Activated T-cell treated with anti-CD3 and anti-CD28 coated beads, Interleukin-2, amount 50 U/mL, for 48 hours (primary cell): Measurements from ENCODE around the gene CKS2.
A peak's percentile ranks its signal among the peaks of the same experiment; 100 is the strongest.

Experiments
- DNase-seq, 2 experiments: peaks; one replicate each; pipeline ENCODE4 v3.0.0-alpha.2; 2020

Gene CKS2

DNA sequence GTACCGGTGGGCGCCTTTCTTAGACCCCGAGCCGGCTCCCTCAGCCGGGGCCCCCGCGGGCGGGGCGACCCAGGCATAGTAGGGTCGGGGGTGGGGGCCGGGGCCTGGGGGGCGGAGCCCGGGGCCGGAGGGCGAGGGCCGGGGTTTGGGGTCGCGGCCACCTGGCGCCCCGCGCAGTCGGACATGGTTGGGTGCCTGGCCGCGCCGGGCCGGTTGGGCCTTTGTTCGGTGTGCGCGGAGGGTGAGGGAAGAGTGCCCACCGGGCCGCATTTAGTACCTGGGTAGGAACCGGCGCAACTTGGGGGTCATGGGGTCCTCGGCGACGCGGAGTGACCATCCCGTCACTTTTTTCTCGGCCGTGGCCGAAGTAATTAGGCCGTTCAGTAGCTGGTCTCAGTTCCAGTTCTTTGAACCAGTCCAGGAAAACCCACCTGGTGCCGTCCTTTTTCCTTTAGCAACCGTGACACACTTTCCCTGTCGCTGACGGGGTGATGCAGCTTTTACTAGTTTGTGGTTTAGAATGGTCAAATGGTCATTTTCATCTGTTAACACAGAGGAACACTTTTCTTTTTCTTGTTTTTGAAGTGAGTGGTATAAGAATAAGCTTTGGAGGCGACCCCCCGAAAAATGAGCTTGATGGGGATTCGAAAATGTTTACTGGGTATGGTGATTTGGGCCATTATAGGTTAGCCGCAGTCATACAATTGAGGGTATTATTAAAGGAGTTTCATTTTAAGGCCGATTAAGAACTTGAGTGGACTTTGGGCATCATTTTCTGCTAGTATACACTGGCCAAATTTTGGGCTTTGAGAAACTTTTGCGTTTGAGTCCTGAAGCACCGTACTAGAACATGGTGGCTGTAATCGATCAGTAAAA, 589 bp downstream of the CKS2 start:
- peak in 1 of 2 experiments; percentile 29 for DNase-seq

DNA sequence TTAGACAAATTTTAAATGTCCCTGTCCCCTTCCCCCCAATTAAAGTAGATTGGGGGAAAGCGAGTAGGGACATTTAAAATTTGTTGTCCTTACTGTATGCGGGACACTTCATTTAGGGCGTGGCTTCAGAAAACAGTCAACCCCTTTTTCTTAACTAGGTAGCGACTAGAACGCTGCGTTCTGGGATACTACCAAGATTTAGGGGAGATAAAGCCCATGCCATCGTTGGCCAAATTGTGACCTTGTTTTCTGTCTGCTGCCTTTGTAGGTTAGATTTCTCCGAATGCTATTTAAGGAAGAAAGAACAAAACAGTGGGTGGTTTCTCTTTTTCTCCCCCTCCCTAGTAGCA, 1.2 kb downstream of the CKS2 start:
- no peak for DNase-seq

DNA sequence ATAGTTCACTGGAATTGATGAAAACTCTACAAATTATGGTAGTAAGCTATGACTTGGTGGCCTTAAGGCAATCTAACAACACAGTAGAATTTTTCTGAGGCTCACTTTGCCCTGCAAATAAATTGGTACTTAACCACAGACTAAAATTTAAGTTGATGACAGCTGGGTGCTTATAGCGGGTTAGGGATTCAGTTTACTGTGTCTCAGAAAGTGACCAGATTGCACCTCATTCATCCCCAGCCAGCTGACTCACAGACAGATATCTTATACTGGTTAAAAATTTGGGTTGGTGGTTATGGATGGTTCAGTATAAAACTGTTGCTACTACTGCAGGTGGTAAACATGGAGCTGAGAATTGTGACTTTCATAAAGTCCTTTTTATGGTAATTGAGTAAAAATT, 2.8 kb downstream of the CKS2 start:
- no peak for DNase-seq

DNA sequence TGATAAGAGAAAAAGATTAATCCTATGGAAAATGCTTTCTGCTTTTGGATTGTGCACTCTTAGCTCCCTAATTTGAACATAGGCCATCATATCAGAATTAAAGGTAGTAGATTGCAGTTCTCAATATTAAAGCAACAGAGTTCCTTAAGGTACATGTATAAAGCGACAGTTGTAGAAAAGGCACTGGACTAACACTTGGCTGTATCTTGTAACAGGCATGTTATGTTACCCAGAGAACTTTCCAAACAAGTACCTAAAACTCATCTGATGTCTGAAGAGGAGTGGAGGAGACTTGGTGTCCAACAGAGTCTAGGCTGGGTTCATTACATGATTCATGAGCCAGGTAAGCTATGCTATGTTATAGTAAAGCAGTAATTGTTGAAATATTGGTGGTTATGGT, 4.0 kb downstream of the CKS2 start:
- no peak for DNase-seq

DNA sequence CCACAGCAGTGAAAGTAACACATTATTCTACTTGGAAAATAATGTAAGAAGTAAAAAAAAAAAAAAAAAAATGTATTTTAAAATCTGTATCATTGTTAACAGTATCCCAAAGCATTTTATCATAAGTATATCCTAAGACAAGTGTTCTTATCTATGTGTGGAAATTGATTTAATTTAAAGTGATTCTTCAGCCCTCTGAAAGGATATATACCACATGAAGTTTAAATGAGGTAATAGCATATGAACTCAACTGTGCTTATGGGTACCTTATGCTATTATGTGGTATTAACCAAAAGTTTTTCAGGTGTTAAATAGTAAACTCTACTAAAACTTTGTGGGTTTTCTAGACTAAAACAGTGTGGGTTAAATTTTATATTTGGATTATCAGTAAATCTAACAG, 4.5 kb downstream of the CKS2 start:
- DNase-seq, result no peak

DNA sequence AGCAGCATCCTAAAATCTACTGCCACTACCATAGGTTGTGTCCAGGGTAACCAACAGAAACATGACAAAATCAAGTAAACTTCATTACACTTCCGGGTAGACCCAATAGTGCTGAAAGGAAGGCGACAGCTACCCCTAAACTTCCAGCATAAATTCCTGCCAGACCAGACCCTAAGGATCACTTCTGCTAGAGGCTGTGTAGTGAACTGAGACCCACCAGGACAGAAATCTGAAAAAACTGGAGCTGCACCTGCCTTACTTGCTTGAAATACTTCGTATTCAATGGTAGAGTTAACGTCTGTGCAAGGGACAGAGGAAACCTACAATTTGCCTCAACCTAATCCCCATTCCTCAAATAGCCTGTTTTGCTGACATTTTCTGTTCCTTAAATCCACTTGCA, 6.3 kb downstream of the CKS2 start:
- DNase-seq, result peak in 1 of 2 experiments; percentile 27

DNA sequence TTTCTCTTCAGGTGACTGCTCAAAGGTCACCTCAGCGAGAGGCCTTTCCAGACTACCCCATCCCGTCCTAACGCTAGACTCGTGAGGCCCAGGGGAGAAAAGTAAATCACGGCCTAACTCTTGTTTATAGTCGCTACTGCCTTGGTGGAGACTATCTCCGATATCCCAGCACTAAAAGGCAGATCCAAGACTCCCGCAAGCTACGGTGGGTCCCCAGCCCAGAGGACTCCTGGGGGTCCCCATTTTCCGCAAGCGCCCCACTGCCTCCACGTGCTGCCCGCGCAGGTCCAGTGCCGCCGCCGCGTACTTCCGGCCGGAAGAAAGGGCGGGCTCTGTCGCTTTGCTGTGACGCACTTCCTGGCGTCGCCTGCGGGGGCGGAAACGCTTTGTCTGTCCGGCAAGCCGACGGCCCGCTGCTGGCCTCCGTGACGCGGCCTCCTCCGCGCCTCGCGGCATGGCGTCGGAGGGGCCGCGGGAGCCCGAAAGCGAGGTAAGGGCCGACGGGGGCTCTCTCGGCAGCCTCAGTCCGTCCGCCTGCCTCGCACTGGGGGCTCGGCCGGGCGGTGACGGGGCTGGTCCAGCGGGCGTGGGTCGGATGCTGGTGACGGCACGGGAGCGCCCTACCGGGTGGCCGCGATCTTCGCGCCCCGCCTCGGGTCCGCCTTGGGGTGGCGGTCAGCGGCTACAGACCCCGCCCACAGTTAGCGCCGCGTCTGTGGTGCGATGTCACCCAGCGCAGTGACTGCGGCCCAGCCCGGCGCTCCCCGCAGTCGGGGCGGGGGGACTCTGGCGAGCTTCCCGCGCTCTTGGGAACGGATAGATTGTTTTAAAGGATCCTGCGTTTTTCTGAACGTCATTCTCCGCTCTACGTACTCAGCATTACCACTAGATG, 7.4 kb downstream of the CKS2 start, which contains the start of gene SECISBP2:
SECISBP2 (plus strand) TSS at position 378 of the 892 bp plus-strand sequence; CDS start at position 455, 77 bp downstream.
- DNase-seq, result peak; percentile 97 to 98

DNA sequence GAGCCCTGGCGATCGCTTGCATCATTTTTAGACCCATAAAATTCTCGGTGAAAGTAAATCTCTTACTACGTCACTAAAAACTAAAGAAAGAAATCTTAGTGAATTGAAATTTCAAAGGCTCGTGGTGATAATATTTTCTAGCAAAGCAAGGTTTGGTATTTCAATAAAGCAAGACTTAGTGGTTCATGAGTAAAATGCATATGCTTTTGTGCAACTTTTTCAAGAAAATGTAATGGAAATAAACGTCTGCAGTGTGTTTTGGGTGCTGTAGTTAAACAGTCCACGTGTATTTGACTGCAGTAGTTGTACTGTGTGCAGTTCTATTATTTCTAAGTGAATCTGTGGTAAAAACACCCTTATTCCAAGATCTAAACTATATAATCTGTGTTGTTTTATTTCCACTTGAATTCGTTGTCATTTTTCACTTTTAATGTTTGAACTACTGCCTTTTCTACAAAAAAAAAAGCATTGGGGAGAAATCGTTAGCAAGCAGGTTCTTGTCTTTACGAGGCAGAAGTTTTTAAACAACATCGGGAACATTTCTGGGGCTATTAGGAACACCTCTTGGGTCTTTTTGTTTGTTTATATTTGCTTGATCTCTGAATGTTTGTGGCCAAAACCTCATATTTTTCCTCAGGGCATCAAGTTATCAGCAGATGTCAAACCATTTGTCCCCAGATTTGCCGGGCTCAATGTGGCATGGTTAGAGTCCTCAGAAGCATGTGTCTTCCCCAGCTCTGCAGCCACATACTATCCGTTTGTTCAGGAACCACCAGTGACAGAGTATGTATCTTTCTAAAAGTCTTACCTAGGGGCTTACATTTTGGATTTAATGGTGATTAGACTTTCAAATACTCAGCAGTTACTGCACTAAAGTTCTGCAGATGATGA, 8.3 kb downstream of the CKS2 start:
- DNase-seq, result no peak

DNA sequence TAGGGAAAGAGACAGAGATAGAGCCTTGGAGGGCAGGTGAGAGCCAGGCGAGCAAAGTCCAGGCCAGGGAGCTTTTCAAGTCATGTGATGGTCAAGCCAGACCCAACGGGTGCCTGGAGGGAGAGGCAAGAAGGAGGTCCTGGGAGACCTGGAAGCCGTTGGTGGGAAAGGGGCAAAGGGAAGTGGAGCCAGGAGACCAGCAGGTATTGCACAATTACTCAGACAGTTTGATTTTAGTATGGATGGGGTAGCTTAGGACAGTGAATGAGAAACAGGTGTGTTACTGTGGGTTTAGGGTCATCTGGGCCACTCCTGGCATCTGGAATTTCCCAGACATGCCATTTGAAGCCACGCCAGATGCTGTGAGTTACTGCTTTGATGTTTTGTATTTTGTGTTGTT, 12.4 kb downstream of the CKS2 start:
- no peak for DNase-seq

DNA sequence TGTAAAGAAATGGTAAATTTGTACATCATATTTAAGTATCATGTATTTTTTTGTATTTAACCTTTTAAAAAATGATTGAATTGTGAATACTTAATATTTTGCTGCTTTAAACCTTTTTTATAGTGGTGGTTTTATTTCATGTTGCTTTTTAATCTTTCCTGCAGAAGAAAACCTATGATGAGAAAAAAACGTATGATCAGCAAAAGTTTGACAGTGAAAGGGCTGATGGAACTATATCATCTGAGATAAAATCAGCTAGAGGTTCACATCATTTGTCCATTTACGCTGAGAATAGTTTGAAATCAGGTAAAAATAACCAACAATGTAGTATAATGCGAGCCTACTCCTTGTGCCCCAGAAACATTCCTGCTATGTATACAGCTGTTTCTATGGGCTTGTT, 14.7 kb downstream of the CKS2 start:
- no peak for DNase-seq

DNA sequence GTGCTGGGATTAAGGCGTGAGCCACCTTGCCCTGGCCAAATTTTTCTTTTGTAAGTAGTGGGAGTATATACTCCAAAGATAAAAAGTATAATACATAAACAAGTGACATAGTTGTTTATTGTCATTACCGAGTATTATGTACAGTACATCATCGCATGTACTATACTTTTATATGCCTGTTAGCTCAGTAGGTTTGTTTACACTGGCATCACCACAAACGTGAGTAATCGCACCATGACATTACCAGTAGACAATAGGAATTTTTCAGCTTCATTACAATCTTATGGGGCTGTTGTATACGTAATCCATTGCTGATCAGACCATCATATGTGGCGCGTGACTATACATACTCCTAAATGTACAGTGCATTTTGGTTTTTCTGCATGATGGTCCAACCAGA, 17.1 kb downstream of the CKS2 start:
- DNase-seq, result no peak

DNA sequence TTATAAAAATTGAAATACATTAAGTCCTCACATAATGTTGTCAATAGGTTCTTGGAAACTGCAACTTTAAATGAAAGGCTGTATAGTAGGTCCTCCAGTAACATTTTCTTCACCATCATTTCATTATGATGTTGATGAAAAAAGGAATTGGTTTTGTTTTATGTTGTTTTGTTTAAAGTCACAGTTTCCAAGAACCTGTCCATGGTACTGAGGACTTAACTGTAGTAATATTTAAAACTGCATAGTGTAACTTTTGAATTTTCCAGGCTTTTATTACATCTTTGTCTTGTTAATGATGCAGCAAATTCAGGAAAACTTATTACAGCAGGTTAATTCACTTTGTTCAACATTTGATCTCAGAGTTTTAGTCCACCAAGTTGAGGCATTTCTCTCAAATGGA, 18.9 kb downstream of the CKS2 start:
- DNase-seq, result no peak

DNA sequence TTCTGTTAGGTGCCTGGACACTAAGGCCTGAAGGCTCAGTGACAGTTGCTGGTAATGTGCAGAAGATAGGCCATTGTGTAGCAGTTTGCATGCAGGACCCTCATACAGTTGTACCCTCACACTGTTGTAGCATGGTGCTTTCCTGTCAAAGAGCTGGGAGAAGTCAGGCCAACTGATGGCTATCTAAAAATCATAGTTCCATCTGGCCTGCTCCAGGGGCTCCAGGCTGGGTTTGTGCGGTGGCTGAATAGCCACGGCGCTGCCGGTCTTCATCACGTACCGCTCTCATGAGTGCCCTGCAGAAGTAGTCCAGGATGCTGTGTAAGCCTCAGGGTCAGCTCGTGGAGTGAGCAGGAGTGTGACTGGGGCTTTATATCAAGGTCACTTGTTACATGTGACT, 19.5 kb downstream of the CKS2 start:
- DNase-seq, result no peak

DNA sequence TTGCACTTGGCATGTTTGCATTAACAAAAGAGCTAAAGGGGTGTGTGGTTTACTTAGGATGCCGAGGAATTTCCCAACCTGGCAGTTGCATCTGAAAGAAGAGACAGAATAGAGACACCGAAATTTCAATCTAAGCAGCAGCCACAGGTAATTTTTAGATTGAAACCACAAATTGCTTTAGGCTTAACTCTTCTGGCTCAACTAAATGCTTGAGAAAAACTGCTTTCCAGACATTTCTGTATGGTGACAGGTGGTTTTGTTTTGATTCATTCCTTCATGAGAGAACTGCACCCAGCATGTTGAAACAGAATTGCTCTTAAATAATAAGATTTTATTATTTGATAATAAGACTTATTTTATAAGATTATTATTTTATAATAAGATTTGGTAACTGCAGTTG, 28.8 kb downstream of the CKS2 start:
- DNase-seq, result no peak

DNA sequence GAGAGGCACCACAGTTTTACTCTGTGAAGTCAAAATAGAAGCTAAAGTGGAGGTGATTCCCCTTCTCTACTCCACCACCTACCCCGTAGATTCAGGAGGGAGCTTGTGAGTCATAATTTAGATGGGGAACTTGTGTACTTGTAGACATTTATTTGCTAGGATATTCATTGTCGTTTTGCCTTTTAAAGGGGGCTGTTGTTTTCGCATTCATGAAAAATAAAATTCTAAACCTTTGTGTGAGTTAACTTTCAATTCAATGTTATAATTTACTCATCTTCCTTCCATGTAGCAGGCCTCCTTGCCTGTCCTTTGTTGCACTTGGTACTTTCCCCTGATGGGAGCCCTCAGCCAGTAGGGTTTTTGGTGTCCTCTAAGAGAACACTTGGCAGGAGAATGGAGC, 29.3 kb downstream of the CKS2 start:
- no peak for DNase-seq

DNA sequence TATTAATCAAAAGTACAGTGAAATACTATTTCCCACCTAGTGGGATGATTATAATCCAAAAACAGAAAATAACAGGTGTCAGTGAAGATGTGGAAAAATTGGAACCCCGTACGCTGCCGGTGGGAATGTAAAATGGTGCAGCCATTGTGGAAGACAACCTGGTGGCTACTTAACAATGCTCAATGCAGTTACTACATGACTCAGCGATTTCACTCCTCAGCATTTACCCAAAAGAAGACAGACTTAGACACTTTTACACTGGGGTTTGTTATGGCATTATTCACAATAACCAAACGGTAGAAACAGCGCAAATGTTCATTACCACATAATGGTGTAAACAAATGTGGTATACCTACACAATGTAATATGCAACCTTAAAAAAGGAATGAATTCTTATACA, 31.2 kb downstream of the CKS2 start:
- no peak for DNase-seq

DNA sequence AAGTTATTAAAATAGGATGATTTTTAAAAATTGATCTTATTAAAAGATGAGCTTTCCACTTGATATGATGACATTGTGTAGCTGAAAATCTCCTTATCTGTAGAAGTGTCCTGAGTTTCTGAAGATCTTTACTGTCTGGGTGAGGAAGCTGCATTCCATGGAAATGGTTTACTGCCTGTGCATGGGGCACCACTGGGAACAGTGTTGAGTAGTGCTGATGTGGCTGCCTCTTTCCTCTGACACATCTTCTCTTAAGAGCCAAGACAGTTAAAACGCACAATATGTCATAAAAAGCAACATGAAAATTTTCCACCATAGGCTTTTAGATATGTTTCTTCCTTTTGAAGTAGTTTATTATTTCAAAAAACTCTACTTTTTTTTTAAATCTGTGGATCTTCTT, 32.0 kb downstream of the CKS2 start:
- DNase-seq, result no peak

DNA sequence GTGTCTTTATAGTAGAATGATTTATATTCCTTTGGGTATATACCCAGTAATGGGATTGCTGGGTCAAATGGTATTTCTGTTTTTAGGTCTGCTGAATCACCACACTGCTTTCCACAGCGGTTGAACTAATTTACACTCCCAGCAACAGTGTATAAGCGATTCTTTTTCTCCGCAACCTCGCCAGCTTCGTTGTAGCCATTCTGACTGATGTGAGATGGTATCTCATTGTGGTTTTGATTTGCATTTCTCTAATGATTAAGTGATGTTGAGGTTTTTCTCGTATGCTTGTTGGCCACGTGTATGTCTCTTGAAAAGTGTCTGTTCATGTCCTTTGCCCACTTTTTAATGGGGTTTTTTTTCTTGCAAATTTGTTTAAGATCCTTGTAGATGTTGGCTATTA, 32.8 kb downstream of the CKS2 start:
- peak in 1 of 2 experiments; percentile 33 for DNase-seq

DNA sequence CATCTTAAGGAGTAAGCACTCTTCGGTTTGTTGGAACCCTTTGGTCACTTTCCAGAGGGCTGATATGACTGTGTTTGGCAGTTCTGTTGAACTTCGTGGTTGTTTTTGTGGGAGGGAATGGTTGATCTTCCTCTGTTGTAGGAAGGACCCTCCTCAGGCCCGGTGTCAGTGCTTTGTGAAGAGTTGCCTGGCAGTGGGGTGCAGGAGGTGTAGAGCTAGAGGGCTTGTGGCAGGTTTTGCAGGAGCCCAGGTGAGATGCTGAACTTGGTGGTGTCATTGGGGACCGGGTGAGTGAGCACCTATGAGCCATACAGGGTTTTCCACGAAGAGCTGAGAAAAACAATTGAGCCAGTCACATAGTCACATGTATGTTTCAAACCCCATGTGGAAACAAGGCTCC, 34.5 kb downstream of the CKS2 start:
- DNase-seq, result no peak

DNA sequence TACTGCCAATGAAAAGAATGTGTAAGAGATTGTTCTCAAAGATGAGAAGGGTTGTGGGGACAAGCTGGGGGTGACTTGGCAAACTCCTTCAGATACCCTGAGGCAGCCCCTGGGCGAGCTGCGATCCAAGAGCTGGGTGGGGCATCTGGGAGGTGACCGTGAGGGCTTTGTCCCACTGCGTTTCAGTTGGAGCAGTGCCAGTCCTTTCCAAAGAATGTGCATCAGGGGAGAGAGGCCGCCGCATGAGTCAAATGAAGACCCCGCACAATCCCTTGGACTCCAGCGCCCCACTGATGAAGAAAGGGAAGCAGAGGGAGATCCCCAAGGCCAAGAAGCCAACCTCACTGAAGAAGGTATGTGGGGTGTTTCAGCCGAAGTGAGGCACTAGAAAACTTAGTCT, 35.7 kb downstream of the CKS2 start:
- DNase-seq, result no peak

DNA sequence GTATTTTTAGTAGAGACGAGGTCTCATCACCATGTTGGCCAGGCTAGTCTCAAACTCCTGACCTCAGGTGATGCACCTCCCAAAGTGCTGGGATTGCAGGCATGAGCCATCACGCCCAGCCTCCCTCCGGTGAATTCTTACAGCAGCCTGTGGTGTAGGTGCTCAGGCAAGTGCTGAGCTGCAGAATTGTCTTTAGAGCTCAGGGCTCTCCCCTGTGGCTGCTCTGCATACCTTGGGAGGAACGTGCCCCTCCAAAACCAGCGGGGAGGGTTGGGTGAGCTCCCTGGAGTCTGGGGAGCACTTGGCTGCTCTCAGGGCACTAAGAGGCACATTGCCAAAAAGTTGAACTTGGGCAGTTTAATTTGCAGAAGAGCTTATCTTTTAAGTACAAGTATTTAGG, 36.7 kb downstream of the CKS2 start:
- DNase-seq, result no peak

DNA sequence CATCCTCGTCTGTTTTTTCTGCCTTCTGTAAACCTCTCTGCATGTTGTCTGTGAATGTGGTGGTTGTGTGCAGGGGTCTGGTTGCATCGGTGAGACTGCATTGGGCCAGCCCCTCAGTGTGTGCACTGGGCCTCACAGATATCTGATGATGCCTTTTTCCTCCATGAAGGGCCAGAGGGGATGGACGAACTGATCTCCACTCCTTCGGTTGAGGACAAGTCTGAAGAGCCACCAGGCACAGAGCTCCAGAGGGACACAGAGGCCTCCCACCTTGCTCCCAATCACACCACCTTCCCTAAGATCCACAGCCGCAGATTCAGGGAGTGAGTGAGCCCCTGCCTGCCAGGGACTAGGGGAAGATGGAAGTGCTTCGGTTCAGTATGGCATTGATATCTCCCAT, 38.6 kb downstream of the CKS2 start:
- no peak for DNase-seq

DNA sequence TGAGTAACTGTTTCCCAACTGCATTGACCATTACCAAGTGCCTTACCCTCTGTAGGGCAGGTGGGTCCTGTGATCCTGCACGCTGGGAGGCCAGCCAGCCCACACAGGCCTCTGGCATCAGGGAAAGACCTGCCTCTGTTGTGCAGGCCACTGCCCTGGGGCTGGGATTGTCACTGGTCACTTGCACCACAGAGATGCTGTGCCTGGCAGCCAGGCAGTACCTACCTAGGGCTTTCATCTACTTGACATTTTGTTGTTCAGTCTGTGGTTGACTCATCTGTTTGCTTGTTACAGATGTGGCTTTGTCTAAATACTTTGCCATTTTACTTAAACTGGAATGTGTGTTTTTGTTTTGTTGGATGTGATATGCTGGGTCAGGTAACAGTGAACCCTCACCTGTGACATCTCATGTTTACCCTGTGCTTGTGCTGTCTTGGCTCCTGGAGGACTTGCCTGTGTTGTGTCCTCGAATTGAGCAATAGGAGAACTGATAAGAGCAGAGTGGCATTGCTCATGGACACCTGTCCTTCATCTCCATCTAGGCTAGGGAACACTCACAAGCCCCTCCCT, 40.1 kb downstream of the CKS2 start:
- DNase-seq, result no peak
